Measurements from ENCODE around the gene PHACTR4.
"Not testable (repeated sequence)": the region's sequence is repeated elsewhere in the genome, so short reads cannot be mapped to it uniquely, and the experiment has no call there.

The PHACTR4 gene

GRCh38 chr1:28369371-28370238, at the start of gene PHACTR4:
Gene PHACTR4 (plus strand): TSS chr1:28369740. CDS start chr1:28407448, 37,708 bp downstream.
- DNase-seq (ENCODE audit: low read depth in 2 of 2), result peak; percentile 62 to 76

DNA sequence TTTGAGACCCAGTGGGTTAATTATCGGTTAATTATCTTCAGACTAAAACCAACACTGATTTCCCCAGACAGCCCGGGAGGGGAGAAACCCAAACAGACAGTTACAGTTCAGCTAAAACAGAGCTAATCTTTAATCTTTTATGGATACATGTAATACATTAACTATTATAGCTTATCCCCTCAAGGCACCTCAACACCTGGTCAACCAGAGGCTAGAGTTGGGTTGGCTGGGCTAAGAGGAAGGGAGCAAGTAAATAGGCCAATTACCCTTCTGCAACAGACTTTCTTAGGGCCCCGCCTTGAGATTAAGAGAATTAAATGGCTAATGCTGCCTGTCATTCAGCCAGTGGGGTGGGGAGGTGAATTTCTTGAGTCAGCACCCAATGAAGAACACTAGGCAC, 47.3 kb upstream of the PHACTR4 start:
- no peak for DNase-seq (ENCODE audit: low read depth in 2 of 2)

DNA sequence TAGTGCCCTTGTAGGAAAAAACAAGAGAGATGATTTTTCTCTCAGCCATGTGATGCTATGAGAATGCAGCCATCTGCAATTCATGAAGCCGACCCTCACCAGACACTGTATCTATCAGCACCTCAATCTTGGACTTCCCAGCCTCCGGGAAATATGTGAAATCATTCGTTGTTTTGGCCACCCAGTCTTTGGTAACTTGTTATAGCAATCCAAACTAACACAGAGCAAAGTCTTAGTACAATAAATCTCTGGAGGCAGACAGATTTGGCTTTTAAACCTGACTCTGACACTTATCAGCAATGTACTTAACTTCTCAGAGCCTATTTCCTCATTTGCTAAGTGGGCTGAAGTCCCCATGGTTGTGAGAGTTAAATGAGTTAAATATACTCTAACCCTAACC, 45.8 kb upstream of the PHACTR4 start:
- DNase-seq (ENCODE audit: low read depth in 2 of 2), result no peak

DNA sequence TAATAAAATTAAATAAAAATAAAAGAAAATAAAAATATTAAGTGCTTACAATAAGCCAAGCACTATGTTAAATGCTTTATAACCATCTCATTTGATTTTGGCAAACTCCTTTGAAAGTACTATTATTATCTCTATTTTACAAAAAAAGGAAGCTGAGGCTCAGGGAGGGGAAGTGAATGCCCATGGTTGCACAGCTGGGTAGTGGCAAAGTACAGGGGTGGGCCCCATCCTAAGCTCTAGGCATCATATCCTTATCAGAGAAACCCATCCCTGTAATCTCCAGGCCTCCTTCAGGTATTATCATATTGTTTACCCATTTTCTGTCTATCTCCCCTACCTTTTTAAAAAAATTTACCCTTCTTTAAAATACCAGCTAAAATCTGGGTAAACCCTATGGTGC, 43.0 kb upstream of the PHACTR4 start:
- no peak for DNase-seq (ENCODE audit: low read depth in 2 of 2)

DNA sequence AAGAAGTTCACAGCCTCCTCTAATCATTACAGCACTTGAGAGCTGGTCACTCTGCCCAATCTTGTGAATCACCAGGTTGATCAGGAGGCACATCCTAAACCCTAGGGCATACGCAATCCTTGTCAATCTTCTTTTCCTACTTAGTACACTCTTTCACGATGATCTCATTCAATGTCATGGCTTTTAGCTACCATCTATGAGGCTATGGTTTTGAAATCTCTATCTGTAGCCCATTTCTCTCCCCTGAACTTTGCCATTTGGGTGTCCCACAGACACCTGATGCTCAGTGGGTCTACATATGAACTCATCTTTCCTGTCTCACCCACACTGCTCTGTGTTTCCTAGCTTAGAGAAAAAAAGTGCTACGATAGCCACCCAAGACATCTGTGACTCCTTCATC, 42.6 kb upstream of the PHACTR4 start:
- DNase-seq (ENCODE audit: low read depth in 2 of 2), result no peak

DNA sequence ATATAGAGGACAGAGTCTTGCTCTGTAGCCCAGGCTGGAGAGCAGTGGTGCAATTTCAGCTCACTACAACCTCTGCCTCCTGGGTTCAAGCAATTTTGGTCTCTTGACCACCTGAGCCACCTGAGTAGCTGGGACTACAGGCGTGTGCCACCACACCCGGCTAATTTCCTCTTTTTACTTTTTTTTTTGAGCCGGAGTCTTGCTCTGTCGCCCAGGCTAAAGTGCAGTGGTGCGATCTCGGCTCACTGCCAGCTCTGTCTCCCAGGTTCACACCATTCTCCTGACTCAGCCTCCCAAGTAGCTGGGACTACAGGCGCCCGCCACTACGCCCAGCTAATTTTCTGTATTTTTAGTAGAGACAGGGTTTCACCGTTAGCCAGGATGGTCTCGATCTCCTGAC, 42.1 kb upstream of the PHACTR4 start:
- not testable (repeated sequence) for DNase-seq (ENCODE audit: low read depth in 2 of 2)

- DNase-seq (ENCODE audit: low read depth in 2 of 2), result peak in 1 of 2 experiments; percentile 4
Observed at GRCh38 chr1:28328228-28328648, 41.3 kb upstream of the PHACTR4 start.

GRCh38 chr1:28329395-28330153, 40.0 kb upstream of the PHACTR4 start:
- DNase-seq (ENCODE audit: low read depth in 2 of 2), result peak; percentile 17 to 21

DNA sequence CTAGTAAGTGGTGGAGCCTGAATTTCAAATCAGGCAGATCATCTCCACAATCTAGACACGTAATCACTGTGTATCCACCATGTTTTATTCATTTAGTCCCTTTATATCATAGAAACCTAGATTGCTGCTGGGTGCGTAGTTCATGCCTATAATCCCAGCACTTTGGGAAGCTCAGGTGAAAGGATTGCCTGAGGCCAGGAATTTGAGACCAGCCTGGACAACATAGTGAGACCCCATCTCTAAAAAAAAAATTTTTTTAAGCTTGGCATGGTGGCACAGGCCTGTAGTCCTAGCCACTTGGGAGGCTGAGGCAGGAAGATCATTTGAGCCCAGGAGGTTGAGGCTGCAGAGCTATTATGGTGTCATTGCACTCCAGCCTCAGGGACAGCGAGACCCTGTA, 30.6 kb upstream of the PHACTR4 start:
- no peak for DNase-seq (ENCODE audit: low read depth in 2 of 2)

DNA sequence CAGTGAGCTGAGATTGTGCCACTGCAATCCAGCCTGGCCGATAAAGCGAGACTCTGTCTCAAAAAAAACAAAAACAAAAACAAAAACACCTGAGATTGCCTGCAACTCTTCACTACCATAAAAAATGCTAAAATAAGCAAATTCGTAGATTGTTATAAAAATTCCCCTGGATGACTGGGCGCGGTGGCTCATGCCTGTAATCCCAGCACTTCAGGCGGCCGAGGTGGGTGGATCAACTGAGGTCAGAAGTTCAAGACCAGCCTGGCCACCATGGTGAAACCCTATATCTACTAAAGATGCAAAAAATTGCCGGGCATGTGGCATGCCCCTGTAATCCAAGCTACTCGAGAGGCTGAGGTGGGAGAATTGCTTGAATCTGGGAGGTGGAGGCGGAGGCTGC, 30.0 kb upstream of the PHACTR4 start:
- no peak for DNase-seq (ENCODE audit: low read depth in 2 of 2)

DNA sequence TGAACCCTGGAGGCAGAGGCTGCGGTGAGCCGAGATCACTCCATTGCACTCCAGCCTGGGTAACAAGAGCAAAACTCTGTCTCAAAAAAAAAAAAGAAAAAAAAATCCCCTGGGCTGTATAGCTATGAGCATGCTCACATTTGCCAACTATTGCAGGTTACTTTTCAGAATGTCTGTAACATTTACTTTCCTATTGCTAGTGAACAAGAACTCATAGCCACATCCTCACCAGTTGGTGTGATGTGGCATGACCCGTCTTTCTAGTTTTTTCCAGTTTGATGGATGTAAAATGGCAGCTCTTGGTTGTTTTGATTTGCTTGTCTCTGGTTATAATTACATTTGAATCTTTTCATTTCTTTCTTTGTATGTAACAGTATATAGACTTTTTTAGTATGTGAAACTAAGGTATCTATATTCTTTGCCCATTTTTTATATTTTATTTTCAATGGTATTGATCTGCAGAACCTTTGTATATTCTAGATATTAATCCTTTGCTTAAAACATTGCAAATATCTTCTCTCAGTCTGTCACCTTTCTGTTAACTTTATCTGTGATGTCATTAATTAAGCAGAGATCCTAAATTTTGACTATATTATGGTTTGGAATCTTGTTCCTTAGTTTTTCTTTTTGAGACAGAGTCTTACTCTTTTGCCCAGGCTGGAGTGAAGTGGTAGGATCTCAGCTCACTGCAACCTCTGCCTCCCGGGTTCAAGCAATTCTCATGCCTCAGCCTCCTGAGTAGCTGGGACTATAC, 29.1 kb upstream of the PHACTR4 start:
- DNase-seq (ENCODE audit: low read depth in 2 of 2), result no peak

DNA sequence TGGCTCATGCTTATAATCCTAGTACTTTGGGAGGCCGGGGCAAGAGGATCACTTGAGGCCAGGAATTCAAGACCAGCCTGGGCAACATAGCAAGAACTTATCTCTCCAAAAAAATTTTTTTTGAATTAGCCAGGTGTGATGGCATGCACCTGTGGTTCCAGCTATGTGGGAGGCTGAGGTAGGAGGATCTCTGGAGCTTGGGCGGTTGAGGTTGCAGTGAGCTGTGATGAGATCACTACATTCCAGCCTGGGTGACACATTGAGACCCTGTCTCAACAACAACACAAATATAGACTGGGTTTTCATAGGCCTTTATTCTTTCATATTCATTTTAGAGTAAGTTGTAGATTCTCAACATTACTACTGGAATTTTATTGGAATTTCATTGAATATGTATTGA, 27.9 kb upstream of the PHACTR4 start:
- no peak for DNase-seq (ENCODE audit: low read depth in 2 of 2)

GRCh38 chr1:28343405-28343804, 26.1 kb upstream of the PHACTR4 start:
- no peak for DNase-seq (ENCODE audit: low read depth in 2 of 2)

GRCh38 chr1:28353248-28353810, 16.2 kb upstream of the PHACTR4 start:
- not testable (repeated sequence) for DNase-seq (ENCODE audit: low read depth in 2 of 2)

DNA sequence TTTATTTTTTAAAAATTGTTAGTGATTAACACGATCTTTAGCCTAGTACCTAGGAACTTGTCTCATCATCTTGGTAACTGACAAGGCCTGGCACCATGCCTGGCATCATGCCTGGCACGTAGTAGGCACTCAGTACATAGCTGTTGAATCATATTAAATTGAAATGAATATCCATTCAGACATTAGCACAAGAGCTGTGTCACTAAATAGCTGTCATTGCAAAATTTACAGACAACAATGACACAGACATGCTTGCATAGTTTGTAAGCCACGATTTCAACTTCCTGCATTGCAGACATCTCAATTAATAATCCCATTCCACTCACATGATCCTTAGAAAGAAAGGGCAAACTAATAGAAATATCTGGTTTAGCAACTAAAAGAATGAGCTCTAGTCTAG, 15.4 kb upstream of the PHACTR4 start:
- DNase-seq (ENCODE audit: low read depth in 2 of 2), result no peak

DNA sequence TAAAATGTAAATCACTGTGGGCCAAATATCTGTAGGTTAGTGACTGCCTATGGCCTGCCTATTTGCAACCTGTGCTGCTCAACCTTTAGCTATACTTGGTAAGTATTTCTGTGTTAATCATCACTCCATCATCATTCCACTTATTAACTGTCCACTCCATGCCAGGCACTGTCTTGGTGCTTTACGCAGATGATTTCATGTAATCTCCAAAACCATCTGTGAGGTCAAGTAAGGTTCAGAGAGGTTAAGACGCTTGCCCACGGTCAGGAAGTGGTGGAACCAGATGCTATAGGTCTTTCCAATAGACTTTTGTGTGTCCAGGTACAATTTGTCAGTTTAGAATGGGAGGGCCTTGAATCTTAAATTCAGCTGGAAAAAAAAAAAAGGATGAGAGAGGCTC, 10.8 kb upstream of the PHACTR4 start:
- DNase-seq (ENCODE audit: low read depth in 2 of 2), result no peak

DNA sequence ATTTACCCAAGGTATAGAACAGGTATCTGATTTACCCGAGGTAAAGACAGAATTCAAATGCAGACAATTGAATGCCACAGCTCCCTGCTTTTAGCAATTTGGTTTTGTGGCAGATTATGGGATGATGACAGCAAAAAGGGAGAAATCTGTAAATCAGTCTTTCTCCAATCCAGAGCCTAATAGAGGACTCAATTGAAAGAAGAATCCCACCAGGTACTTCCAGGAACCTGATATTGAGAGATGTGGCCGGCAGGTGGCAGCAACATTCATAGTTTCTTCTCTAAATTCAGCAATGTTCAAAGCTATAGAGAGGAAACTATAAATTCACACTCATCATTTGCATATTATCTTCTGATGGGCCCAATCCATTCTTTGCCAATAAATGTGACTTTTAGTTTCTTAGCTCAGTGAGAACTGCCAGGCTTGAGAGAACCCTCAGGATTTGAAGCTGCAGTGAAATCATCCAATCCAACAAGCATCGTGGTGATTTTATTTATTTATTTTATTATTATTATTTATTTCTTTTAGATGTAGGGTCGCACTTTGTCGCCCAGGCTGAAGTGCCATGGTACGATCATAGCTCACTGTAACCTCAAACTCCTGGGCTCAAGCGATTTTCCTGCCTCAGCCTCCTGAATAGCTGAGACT, 9.8 kb upstream of the PHACTR4 start:
- peak; percentile 33 to 73 for DNase-seq (ENCODE audit: low read depth in 2 of 2)

GRCh38 chr1:28364888-28365287, 4.7 kb upstream of the PHACTR4 start:
- no peak for DNase-seq (ENCODE audit: low read depth in 2 of 2)

DNA sequence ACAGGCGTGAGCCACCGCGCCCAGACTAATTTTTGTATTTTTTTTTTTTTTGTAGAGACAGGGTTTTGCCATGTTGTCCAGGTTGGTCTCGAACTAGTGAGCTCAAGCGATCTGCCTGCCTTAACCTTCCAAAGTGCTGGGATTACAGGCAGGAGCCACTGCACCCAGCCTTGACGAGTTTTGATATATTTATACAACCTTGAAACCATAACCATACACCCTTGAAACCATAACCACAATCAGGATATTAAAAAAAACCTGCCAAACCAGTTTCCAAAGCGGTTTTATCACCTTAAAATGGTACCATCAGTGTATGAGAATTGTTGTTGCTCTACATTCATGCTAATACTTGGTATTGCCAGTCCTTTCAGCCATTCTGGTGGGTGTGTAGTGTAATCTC, 3.7 kb upstream of the PHACTR4 start:
- DNase-seq (ENCODE audit: low read depth in 2 of 2), result no peak

DNA sequence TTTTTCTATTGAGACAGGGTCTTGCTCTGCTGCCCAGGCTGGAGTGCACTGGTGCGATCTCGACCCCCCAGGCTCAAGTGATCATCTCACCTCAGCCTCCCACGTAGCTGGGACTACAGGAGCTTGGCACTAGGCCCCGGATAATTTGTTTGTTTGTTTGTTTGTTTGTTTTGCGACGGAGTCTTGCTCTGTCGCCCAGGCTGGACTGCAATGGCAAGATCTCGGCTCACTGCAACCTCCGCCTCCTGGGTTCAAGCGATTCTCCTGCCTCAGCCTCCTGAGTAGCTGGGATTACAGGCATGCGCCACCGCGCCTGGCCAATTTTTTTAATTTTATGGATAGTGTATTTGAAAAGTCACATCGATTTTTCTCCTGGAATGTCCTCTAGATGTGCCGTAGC, 932 bp upstream of the PHACTR4 start:
- DNase-seq (ENCODE audit: low read depth in 2 of 2), result not testable (repeated sequence)

GRCh38 chr1:28370239-28371009, 884 bp downstream of the PHACTR4 start:
- DNase-seq (ENCODE audit: low read depth in 2 of 2), result peak in 1 of 2 experiments; percentile 3
